Activated T-cell treated with anti-CD3 and anti-CD28 coated beads, Interleukin-2, amount 50 U/mL, for 1 hour (primary cell): ENCODE results near the gene UNC13D.
"Not testable (repeated sequence)": the region's sequence is repeated elsewhere in the genome, so short reads cannot be mapped to it uniquely, and the experiment has no call there.

ENCODE experiments used
- DNase-seq: peaks from one replicate; pipeline ENCODE4 v3.0.0-alpha.2; 2020

Gene UNC13D

GRCh38 chr17:75843577-75844529 lies at the start of gene UNC13D:
TSS of gene UNC13D (minus strand) at chr17:75844404. CDS start at chr17:75844337, 67 bp downstream.
- peak; percentile 68 for DNase-seq

GRCh38 chr17:75893305-75894048 lies 49.3 kb upstream of the UNC13D start:
- DNase-seq: no peak

- DNase-seq: no peak
Observed at GRCh38 chr17:75892556-75893224, 48.5 kb upstream of the UNC13D start.

GRCh38 chr17:75891605-75892555 lies 47.7 kb upstream of the UNC13D start:
- no peak for DNase-seq

GRCh38 chr17:75891022-75891604 lies 46.9 kb upstream of the UNC13D start:
- DNase-seq: no peak

GRCh38 chr17:75889454-75889853 lies 45.2 kb upstream of the UNC13D start:
- no peak for DNase-seq

GRCh38 chr17:75888484-75888883 lies 44.3 kb upstream of the UNC13D start:
- no peak for DNase-seq

GRCh38 chr17:75885860-75886259 lies 41.7 kb upstream of the UNC13D start:
- DNase-seq: not testable (repeated sequence)

- DNase-seq: no peak
Observed at GRCh38 chr17:75885431-75885830, 41.2 kb upstream of the UNC13D start.

GRCh38 chr17:75881678-75882454 lies 37.7 kb upstream of the UNC13D start:
- no peak for DNase-seq

- DNase-seq: no peak
Observed at GRCh38 chr17:75880266-75880665, 36.1 kb upstream of the UNC13D start.

- no peak for DNase-seq
Observed at GRCh38 chr17:75878174-75878998, 34.2 kb upstream of the UNC13D start, which contains the start of gene TRIM47. TSS of gene TRIM47 (minus strand) at chr17:75878581. CDS start at chr17:75878548, 33 bp downstream.

GRCh38 chr17:75877752-75878173 lies 33.6 kb upstream of the UNC13D start:
- DNase-seq: peak; percentile 80

- DNase-seq: peak; percentile 43
Observed at GRCh38 chr17:75876938-75877751, 32.9 kb upstream of the UNC13D start.

- DNase-seq: peak; percentile 77
Observed at GRCh38 chr17:75876190-75876937, 32.2 kb upstream of the UNC13D start.

- no peak for DNase-seq
Observed at GRCh38 chr17:75875940-75876189, 31.7 kb upstream of the UNC13D start.

- no peak for DNase-seq
Observed at GRCh38 chr17:75875182-75875939, 31.2 kb upstream of the UNC13D start.
